ENCODE data around the gene C22orf39.

C22orf39 gene

DNA sequence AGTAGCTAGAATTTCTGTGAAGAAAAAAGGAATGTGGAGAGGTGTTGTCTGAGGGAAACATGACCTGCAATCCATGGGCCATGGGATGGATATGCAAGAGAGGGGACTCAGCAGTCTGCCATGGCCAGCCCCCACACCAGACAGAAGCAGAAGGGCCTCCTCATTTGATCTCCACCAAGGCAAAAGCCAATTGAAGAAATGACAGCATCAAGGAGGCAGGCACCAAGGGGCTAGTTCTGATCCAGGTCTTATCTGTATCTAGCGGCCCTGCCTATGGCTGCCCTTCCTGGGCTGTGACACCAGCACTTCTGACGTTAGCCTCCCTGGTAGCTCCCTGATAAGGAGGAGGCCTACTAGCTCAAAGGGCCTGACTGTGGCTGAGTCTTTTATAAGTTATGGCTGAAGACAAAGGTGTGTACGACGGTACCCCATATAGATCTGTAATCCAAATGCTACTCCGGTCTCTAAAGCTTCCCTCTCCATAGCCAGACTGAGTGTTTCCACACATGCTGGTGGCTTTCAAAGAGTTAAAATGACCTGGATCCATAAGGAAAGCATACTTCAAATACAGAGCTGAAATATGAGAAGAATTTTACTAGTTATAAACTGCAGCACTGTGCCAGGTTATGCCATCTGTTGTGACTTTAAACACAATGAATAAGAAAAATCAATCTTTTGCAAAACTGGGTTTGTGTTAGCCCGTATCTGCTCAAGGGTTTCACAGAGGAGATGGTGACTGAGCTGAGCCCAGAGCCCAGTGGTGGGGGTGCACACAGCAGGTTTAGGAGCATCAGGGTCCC is 50.4 kb downstream of the C22orf39 start:
- no peak for DNase-seq

DNA sequence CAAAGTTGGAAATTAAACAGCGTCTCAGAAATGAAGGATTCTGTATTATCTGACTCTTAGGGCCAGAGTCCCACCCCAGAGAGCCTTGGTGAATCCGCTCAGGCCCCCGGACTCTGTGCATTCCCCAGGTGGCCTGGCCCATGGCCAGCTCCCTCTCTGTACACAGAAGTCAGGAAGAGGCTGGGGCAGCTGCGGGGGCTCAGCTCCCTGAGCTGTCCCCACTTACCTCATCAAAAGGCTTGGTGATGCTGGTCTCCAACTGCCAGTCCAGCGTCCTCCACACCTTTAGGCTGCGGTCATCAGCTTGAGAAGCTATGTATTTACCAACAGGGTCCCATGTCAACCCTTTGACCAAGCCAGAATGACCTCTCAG is 51.0 kb downstream of the C22orf39 start:
- no peak for DNase-seq

DNA sequence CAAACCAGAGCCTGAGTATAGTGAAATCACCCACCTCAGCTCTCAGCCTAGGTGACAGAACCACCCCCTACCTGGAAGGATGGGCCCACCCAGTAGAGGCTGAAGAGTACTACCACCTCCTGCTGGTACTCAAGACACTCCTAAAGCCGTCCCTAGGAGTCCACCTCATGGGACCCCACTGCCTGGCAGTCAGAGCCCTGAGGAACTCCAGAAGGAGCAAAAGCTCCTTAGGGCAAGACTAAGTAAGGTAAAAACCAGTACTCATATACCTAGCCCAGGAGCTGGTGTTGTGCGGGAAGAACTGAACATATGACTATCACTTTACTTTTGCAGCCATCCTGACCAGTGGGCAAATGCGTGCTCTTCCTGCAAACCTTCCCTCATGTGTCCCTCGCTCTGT is 52.2 kb downstream of the C22orf39 start:
- no peak for DNase-seq

DNA sequence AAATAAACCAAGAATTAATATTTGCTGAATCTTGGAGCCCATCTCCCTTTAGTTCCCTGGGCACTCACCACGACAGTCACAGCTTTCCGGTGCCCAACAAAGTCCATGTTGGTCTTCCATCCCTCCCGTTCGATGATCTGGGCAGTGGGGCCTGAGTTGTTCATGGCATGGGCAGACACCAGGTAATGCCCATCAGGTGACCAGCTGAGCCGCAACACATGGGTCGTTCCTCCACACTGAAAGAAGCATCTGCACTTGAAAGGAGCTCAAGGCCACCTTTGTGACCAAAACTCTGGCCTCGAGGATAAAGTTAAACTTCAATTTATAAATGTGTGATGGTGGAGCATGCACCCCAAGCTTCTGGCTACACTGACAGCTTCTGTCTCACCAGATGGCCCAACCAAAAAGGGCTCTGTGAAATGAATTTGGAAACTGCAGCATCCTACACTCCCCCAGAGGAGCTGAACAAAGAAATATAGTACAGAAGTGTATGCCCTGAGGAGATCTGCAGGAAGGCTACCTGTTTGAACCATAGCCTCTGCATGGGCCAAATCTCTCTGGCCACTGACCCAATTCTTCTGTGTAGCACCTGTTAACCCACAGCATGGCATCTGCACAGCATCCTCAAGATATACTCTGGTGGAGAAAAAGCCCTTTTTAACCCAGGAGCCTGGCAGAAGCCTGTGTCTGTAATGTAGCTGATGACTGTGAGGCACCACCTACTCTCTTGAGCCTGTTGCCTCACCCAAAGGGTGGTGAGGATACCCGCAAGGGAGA is 53.0 kb downstream of the C22orf39 start:
- no peak for DNase-seq

DNA sequence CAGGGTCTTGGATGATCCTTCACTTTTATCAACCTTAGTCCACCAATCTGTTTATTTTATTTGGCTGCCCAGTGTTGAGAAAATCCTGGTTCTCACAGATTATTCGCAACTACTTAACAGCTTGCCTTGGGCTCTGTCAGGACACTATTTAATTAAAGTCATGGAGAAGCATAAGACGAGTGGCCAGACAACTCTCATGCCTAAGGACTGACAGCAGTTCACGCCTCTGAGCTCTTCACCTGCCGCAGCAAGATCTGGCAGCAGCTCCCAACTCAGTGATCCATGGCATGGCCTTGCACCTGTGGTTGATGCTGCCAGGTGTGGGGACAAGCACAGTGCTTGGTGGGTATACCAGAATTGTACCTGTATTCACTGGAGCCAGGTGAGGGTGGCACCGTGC is 53.8 kb downstream of the C22orf39 start:
- DNase-seq = no peak
